HG03565 (cell line): ENCODE measurements around the gene XRCC3.
"Not testable (repeated sequence)": the region's sequence is repeated elsewhere in the genome, so short reads cannot be mapped to it uniquely, and the experiment has no call there.

ENCODE experiments used
- ATAC-seq: cut with Tn5 transposase; IDR thresholded peaks from one replicate; pipeline ENCODE4 v1.9.1; 2021; ENCODE audit warnings: mild to moderate bottlenecking, moderate library complexity; ENCODE audit not compliant: unreplicated experiment

The XRCC3 gene

DNA sequence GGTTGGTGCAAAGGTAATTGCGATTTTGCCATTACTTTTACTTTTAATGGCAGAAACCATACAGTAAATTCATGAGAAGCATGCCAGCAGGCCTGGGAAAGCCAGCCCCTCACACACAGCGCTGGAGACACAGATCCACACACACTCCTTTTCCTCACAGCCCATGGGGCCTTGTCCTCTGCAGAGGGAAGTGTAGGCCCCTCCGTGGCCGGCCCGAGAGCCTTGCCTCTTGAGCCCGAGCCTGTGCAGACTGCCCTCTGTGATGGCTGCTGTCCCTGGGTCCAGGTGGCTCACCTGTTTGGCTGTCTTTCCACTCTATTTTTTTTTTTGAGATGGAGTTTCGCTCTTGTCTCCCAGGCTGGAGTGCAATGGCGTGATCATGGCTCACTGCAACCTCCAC is 39.3 kb downstream of the XRCC3 start:
- ATAC-seq = no peak

DNA sequence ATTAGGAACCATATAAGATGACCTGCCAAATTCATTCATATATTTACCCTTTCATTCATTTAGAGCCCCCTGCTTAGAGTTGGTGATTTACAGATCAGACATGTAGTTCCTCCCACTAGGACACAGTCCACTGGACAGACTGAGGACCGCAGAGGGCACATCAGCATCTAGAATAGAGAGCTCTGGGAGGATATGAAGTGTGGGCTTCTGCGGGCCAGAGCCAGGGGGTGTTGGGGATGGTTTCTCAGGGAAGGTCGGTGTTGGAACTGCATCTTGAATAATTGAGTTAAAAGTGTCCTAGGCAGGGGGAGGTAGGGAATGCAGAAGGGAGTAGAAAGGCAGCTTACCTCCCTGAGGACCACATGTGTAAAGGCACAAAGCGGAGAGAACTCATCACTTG is 43.3 kb downstream of the XRCC3 start:
- ATAC-seq = no peak

DNA sequence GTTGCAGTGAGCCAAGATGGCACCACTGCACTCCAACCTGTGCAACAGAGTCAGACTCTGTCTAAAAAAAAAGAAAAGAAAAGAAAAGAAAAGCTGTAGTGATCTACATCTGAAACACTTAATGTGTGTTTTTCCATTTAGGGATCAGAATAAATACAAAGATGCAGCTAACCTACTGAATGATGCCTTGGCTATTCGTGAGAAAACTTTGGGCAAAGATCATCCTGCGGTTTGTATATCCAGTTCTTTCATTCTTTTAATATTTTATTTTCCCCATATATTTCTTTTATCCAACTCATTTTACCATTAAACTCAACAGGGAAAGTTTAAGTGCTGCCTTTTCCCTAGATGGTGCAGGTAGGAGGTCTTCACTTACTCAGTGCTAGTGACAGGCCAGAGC is 45.9 kb downstream of the XRCC3 start:
- no peak for ATAC-seq

DNA sequence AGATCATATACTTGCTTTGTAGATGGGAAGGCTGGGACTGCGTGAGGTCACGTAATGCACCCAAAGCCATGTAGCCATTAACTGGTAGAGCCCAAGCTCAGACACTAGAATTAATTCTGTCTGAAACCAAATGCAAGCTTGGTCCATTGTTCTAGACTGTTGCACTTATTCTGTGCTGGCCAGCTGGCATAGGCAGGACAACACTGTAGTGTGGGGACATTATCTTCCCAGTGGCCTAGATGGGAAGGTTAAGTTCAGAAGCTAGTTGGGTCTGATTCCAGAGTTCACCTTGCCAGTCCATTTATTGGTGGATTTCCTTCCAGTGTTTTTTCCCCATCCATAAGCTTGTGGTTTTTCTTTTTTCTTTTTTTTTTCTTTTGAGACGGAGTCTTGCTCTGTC is 47.1 kb downstream of the XRCC3 start:
- ATAC-seq = no peak

DNA sequence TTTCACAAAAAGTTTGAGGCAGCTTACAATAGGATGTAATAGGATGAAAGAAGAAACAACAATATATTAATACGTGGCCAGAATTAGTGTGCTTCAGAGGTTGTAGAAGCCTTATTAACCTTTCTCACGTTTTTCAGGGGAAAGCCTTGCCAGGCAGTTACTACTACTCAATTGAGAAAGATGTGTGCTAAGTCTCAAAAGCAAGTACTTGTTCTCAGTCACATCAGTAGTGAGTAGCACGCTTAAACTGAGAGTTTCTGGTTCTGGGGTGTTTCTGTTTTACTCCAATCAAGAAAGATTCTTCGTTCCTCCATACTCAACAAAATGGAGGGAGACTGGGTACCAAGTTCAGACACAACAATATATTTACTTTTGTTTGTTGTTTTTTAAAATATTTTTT is 47.6 kb downstream of the XRCC3 start:
- ATAC-seq = no peak

DNA sequence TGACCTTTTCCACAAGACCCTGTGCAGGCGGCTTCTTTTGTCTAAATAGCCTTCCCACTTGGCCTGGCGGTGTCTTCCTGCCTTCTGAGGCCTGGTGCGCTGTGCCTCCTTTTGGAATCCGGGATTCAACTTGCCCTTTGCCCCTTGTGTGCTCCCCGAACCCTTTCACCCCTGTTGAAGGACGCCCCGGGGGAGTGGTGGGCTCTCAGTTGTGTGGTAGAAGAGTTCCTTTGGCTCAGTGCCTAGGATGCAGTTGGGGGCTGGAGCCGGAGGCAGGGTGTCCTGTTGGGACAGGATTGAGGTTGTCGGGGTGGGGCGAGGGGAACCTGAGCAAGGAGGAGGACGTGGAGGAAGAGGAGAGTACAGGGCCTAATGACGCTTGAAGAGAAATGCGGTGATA is 51.7 kb downstream of the XRCC3 start:
- ATAC-seq = no peak

DNA sequence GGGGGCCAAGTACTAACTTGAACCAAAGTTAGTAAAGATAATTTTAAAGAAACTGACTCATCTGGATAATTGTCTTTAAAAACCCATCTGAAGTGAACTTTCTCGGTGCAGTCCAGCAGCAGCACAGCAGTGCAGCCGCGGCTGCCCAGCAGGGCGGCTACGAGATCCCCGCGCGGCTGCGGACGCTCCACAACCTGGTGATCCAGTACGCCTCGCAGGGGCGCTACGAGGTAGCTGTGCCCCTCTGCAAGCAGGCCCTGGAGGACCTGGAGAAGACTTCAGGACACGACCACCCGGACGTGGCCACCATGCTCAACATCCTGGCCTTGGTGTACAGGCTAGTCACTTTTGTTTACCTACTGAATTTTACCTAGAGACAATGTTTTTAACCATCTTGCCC is 52.7 kb downstream of the XRCC3 start:
- no peak for ATAC-seq

DNA sequence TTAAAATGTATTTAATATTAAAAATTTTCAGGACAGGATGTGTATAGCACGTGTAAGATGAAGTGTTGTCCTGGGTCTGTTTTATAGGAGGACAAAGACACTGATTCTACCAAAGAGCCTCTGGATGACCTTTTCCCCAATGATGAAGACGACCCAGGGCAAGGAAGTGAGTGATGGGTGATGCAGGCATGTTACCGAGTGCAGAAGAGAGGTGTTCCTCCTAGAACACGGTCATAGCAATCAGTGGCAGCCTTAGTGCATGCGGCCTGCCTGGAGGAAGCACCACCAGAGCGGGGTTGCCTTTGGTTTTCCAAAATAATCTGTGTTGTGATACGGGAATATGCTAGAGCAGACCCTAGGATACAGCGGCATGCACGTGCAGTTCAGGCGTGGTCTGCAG is 53.2 kb downstream of the XRCC3 start:
- no peak for ATAC-seq

DNA sequence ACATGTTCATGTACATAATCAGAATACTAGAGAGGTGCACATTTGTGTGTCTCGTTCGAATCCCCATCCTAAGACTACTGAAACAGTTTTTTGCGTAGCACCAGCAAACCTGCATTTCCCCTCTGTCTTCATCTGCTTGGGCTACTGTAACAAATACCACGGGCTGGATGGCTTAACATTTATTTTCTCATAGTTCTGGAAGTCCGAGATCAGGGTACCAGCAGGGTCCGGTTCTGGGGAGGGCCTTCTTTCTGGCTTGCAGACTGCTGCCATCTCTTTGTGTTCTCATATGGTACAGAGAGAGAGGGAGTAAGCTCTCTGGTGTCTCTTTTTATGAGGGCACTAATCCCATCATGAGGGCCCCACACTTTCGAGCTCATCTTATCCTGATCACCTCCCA is 55.6 kb downstream of the XRCC3 start:
- ATAC-seq = no peak

DNA sequence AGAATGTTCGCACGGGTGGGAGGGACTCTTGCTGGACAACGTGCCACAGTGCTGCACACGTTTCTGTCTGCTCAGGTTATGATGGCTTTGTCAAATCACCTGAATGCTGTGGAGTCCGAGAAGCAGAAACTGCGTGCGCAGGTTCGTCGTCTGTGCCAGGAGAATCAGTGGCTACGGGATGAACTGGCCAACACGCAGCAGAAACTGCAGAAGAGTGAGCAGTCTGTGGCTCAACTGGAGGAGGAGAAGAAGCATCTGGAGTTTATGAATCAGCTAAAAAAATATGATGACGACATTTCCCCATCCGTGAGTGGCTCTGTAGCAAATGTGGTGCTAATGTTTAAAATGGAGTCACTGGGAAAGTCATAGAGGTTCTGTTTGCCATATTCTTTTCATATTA is 57.8 kb downstream of the XRCC3 start:
- ATAC-seq = no peak

DNA sequence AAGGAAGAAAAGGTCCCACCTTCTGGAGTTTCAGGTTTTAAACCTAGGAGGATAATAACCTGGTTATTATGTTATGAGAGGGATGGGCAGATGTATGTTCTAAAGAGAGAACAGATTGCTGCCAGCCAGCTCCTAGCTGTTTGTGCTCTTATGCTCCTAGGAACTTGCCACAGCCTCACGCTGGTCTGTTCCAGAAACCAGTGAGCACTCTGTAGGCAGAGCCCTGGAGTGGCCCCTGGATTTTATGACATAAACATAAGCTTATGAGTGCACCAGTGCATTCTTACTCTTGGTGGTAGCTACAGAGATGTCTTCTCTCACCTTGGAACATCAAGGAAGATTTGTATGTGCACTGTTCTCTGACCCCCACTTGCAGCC is 58.5 kb downstream of the XRCC3 start:
- ATAC-seq = no peak

DNA sequence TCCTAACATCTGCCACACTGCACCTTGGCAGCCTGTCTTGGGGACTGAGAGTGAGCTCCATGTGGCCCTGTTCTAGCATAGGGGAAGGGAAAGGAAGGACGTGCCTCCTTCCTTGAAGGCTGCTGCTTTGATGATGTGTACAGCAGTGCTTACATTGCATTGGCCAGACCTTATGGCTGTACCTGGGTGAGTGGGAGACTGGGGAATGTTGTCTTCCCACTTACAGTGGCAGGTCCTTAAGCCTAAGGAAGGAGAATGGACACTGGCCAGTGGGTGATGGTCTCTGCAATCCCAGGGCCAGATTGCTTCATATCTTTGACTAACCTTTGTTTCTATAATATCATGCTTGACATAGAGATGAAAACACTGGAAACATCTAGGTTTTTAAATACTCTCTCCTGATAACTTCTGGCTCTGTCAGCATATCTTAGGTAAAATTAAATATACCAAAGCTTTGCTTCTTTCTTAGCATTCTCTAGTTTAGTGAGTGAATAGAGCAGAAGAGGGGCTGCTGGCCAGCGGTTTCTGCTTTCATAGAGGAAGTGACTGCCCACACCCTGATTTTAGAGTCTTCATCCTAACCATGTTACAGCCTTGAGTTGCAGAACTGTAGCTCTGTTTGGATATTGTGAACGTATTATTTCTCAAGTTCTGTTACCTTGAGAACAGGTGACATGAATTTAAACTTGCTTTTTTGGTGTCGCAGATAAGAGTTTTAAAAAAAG is 59.1 kb downstream of the XRCC3 start:
- ATAC-seq = no peak

DNA sequence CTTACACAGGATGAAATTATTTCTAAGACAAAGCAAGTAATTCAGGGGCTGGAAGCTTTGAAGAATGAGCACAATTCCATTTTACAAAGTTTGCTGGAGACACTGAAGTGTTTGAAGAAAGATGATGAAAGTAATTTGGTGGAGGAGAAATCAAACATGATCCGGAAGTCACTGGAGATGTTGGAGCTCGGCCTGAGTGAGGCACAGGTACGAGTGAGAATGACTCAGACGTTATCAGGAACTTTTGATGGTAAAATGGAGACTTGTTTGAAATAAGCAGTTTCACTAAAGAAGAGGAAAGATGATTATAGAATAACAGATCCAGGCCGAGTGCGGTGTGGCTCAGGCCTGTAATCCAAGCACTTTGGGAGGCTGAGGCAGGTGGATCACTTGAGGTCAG is 60.6 kb downstream of the XRCC3 start:
- no peak for ATAC-seq

DNA sequence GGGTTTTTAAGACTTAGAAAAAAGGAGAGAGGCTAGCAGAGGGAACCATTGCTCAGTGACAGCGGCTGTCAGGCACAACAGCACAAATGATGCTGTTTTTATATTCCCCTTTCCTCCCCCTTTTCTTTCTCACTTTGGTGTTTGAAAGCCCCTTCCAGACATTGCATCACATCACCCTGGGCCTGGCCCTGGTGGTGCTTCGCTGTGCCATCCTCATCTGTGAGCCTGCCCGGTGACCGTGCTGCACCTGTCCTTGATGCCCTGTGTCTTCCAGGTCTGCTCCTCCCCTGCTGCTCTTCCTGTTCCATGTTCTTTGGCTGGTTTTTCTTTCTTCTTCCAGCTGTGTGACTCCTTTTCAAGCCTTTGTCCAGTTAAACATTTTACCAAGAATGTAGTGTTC is 61.4 kb downstream of the XRCC3 start:
- ATAC-seq = no peak

DNA sequence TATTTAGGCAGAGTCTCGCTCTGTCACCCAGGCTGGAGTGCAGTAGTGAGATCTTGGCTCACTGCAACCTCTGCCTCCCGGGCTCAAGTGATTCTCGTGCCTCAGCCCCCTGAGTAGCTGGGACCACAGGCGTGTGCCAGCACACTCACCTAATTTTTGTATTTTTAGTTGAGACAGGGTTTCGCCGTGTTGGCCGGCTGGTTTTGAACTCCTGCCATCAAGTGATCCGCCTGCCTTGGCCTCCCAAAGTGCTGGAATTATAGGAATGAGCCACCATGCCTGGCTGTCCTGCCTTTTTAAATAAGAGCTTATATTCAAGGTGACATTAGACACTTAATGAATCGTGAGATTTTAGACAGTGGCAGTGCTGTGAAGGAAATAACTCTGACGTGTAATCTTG is 61.9 kb downstream of the XRCC3 start:
- not testable (repeated sequence) for ATAC-seq

DNA sequence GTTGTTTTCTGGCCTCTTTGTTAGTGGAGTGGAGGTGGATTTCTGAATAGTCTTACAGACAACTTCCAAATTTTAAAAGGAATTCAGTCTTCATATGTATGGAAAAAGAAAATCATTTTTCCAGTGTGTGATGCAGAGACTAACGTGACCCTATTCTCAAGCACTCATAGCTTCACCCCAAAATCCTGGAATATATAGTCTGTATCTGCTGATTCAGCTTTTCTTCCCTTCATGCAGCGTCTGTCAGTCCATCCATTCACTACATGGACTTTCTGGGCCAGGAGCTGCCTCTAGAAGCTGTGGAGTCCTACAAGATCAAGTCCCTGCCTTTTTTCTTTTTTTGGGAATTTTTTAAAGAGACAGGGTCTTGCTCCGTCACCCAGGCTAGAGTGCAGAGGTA is 62.4 kb downstream of the XRCC3 start:
- ATAC-seq = no peak

DNA sequence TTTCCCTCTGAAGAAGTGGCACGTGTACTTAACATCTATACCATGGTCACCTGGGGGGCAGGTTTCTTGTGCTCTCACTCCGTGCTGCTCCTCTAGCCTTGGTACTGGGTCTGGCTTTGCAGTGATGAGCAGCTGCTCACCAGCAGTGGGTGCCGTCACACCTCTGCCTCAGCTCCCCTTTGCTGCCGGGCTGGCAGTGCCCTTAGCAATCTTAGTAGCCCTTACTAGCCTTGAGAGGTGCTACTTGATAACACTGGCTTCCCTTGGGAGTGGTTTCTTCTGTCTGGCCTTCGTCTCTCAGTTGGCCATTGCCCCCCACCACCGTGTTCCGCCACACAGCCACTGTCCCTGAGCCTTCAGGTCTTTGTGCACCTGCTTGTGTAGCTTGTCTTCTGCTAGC is 63.7 kb downstream of the XRCC3 start:
- no peak for ATAC-seq

DNA sequence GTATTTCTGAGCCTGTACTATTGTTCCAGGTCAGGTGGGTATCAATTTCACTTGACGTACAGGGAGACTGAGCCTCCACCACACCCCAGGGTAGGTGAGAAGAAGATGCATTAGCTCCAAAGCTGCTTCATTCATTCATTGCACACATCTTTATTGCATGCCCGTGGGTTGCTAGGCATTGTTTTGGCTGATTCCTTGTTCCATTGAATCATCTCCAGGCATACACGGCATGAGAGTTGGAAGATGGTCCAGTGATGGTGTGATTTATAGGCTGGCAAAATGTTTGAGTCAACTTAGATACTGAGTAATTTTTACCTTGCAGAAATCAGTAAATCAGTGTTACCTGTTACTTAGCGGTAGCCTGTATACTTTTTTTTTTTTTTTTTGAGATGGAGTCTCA is 65.0 kb downstream of the XRCC3 start:
- ATAC-seq = no peak

DNA sequence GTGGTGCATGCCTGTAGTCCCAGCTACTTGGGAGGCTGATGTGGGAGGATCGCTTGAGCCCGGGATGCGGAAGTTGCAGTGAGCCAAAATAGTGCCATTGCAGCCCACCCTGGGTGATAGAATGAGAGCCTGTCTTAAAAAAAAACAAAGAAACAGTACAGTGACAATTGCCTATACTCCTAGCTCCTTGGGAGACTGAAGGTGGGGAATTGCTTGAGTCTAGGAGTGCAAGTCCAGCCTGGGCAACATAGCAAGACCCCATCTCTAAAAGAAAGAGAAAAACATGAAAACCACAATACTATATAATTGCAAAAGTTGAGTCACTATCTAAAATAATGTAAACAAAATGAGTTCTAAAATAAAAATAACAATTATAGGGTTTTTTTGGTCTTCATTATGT is 66.2 kb downstream of the XRCC3 start:
- no peak for ATAC-seq
